H1 (cell line): ENCODE data around the gene CALD1. TPM values are rescaled to one million over a fixed set of nuclear protein-coding genes. Genes with fewer than 3 reads are reported as not detected.

Experiments
- ASH2L ChIP-seq: fragments of 200-600, 300-600 bp; sonication (generic); IDR thresholded peaks from one replicate; pipeline ENCODE4 v1.7.1; 2017; ENCODE audit warnings: low read length
- JUN ChIP-seq: IDR thresholded peaks from 2 replicates; pipeline ENCODE4 v1.6.1; 2011; ENCODE audit warnings: low read depth, mild to moderate bottlenecking, improper control_type of control experiment, low read length
- RAD21 ChIP-seq, 2 experiments: IDR thresholded peaks in 1 of 2; conservative IDR thresholded peaks in 1 of 2; 2 replicates each; pipeline ENCODE4 v1.6.1; 2011; ENCODE audit warnings: low read depth in 2 of 2, low read length in 2 of 2, improper control_type of control experiment in 1 of 2, inconsistent platforms in 1 of 2, mild to moderate bottlenecking in 1 of 2, moderate library complexity in 1 of 2
- SP1 ChIP-seq: IDR thresholded peaks from 2 replicates; pipeline ENCODE4 v1.6.1; 2011; ENCODE audit warnings: low read depth, low read length
- SRF ChIP-seq: IDR thresholded peaks from 2 replicates; pipeline ENCODE4 v1.6.1; 2011; ENCODE audit warnings: mild to moderate bottlenecking, low read depth, low read length, moderate library complexity
- YY1 ChIP-seq: IDR thresholded peaks from 2 replicates; pipeline ENCODE4 v1.6.1; 2011; ENCODE audit warnings: low read depth, mild to moderate bottlenecking, low read length
- polyA plus RNA-seq, 7 experiments: library from polyadenylated mRNA; depleted of rRNA in 3 of 7; stranded (reverse) in 5 of 7; unstranded in 2 of 7; fragments of >200 nt in 5 of 7; fragments of 200-250 nt in 2 of 7; gene quantifications; 1 replicate in 5 of 7; 2 replicates in 1 of 7; 4 replicates in 1 of 7; pipeline versions ENCODE4 v1.2.1 to v1.2.3, GENCODE V29; 2011 to 2013; ENCODE audit warnings: missing spikeins in 2 of 7, mixed read lengths in 2 of 7
- total RNA-seq: library from RNA; stranded (reverse); fragmentation: NEBNext Ultra II Directional; extraction: Animal tissue kit (Norgen Biotek cat#: 25700); gene quantifications from 2 replicates; pipeline ENCODE4 v1.2.1, GENCODE V29; 2021
- TF ChIP-seq, protein P1 (sequence below): IDR thresholded peaks from 2 replicates; pipeline ENCODE4 v1.6.1; 2012; ENCODE audit warnings: inconsistent platforms

The CALD1 gene
- total and polyA plus RNA-seq, 2 of the 8 experiments (the other 6 are each of a cell fraction or from before 2014, with no cell fraction given): 34.3 to 177 TPM

GRCh38 chr7:134829380-134829986, 50.0 kb downstream of the CALD1 start (continued):
- TF ChIP-seq RAD21 (IDR thresholded peaks at IDR 0.05 in 1 of 2, conservative IDR thresholded peaks at IDR 0.05 in 1 of 2; ENCODE audit: low read depth in 2 of 2, low read length in 2 of 2): no peak
- TF ChIP-seq ASH2L: no peak
- no peak for TF ChIP-seq SP1
- no peak for TF ChIP-seq YY1
- TF ChIP-seq, protein P1, sequence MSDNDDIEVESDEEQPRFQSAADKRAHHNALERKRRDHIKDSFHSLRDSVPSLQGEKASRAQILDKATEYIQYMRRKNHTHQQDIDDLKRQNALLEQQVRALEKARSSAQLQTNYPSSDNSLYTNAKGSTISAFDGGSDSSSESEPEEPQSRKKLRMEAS: no peak
- TF ChIP-seq SRF: no peak
- TF ChIP-seq JUN: no peak
- TF ChIP-seq, all 59 proteins: peak for 0
